Globus pallidus (tissue), 1 donor: ENCODE measurements around the gene ZBTB24.
"Not testable (repeated sequence)": the region's sequence is repeated elsewhere in the genome, so short reads cannot be mapped to it uniquely, and the experiment has no call there.

Source experiments
- DNase-seq: peaks from one replicate; pipeline ENCODE4 v3.0.0-alpha.2; 2015; ENCODE audit warnings: low spot score

The ZBTB24 gene

GRCh38 chr6:109482905-109483734 lies at the start of gene ZBTB24:
ZBTB24 (minus strand) TSS chr6:109483219; CDS start chr6:109482026, 1,193 bp downstream.
- peak; percentile 89 for DNase-seq

GRCh38 chr6:109531446-109531845 lies 48.4 kb upstream of the ZBTB24 start:
- no peak for DNase-seq

GRCh38 chr6:109527989-109528388 lies 45.0 kb upstream of the ZBTB24 start:
- DNase-seq, result no peak

GRCh38 chr6:109526905-109527628 lies 44.0 kb upstream of the ZBTB24 start:
- peak; percentile 53 for DNase-seq

GRCh38 chr6:109524129-109524528 lies 41.1 kb upstream of the ZBTB24 start:
- DNase-seq, result no peak

- no peak for DNase-seq
These were observed 40.5 kb upstream of the ZBTB24 start for GRCh38 chr6:109523478-109523877.

GRCh38 chr6:109521080-109521479 lies 38.1 kb upstream of the ZBTB24 start:
- no peak for DNase-seq

- DNase-seq, result not testable (repeated sequence)
These were observed 36.6 kb upstream of the ZBTB24 start for GRCh38 chr6:109519647-109520046.

GRCh38 chr6:109516929-109517328 lies 33.9 kb upstream of the ZBTB24 start:
- DNase-seq, result no peak

GRCh38 chr6:109515781-109516409 lies 32.9 kb upstream of the ZBTB24 start:
- no peak for DNase-seq

- no peak for DNase-seq
These were observed 31.9 kb upstream of the ZBTB24 start for GRCh38 chr6:109514946-109515345.

- DNase-seq, result no peak
These were observed 30.6 kb upstream of the ZBTB24 start for GRCh38 chr6:109513571-109514071.

- no peak for DNase-seq
These were observed 29.3 kb upstream of the ZBTB24 start for GRCh38 chr6:109512271-109512817.

GRCh38 chr6:109511832-109512231 lies 28.8 kb upstream of the ZBTB24 start:
- DNase-seq, result no peak

GRCh38 chr6:109510358-109510757 lies 27.3 kb upstream of the ZBTB24 start:
- no peak for DNase-seq

- DNase-seq, result no peak
These were observed 25.3 kb upstream of the ZBTB24 start for GRCh38 chr6:109508166-109508860.

- DNase-seq, result no peak
These were observed 24.6 kb upstream of the ZBTB24 start for GRCh38 chr6:109507490-109508072.

- no peak for DNase-seq
These were observed 23.8 kb upstream of the ZBTB24 start for GRCh38 chr6:109506841-109507240.

- DNase-seq, result no peak
These were observed 23.3 kb upstream of the ZBTB24 start for GRCh38 chr6:109506314-109506713.

GRCh38 chr6:109503327-109504224 lies 20.6 kb upstream of the ZBTB24 start:
- no peak for DNase-seq
